Suprapubic skin (tissue), 4 donors: ENCODE measurements around the gene FBXL19.

Experiments used
- POLR2A ChIP-seq, 2 donors: fragments of 450-650 bp; IDR thresholded peaks; one replicate each; pipeline ENCODE4 v1.6.1; 2017; ENCODE audit warnings: antibody characterized with exemption in 2 of 2, mild to moderate bottlenecking in 2 of 2, moderate library complexity in 2 of 2
- POLR2AphosphoS5 ChIP-seq, 3 donors: sonication (generic); formaldehyde crosslinking; IDR thresholded peaks; one replicate each; pipeline ENCODE4 v1.6.1; 2017; ENCODE audit warnings: antibody characterized with exemption in 3 of 3
- TF ChIP-seq, protein P1 (sequence below), 2 donors: fragments of 200-600 bp in 1 of 2; fragments of 450-650 bp in 1 of 2; sonication (generic) in 1 of 2; IDR thresholded peaks; one replicate each; pipeline ENCODE4 v1.5.1; 2016 to 2019; ENCODE audit warnings: antibody characterized with exemption in 2 of 2, mild to moderate bottlenecking in 1 of 2, moderate library complexity in 1 of 2

DNA sequence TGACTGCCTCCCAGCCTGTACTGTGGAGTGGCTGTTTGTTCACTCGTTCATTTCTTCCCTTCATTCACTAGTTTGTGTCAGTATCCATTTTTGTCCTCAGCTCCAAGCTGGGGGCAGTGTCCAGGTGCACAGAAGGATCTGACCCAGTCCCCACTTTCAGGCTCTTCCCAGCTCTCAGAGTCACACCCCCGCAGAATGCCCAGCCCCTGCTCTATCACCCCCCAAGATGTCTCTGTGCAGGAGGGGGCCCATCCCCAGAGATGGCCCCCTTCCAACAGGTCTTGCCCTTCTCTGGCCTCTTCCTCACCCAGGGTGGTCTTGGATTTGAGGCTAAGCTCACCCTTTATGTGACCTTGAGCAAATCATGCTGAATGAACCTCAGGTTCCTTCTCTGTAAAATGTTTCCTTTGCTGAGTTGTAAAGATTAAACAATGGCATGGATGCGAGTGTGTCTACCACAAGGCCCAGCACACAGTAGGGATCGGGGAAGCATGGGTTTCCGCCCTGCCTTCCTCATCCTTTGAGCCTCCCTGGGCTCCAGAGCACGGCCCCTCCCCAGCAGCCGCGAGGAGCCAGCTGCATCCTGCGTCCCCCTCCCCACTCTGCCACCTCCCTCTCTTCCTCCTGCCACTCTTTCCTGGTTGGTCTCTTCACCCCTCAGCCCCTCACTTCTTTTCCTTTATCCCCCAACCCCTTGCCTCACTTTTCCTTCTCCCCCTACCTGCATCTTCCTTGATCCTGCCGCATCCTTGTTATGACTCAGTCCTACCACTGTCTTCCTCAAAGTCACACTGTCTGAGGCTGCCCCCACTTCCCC is 2.8 kb downstream of the FBXL19 start:
- TF ChIP-seq POLR2AphosphoS5 (IDR thresholded peaks at IDR 0.05): no peak
- TF ChIP-seq, protein P1, sequence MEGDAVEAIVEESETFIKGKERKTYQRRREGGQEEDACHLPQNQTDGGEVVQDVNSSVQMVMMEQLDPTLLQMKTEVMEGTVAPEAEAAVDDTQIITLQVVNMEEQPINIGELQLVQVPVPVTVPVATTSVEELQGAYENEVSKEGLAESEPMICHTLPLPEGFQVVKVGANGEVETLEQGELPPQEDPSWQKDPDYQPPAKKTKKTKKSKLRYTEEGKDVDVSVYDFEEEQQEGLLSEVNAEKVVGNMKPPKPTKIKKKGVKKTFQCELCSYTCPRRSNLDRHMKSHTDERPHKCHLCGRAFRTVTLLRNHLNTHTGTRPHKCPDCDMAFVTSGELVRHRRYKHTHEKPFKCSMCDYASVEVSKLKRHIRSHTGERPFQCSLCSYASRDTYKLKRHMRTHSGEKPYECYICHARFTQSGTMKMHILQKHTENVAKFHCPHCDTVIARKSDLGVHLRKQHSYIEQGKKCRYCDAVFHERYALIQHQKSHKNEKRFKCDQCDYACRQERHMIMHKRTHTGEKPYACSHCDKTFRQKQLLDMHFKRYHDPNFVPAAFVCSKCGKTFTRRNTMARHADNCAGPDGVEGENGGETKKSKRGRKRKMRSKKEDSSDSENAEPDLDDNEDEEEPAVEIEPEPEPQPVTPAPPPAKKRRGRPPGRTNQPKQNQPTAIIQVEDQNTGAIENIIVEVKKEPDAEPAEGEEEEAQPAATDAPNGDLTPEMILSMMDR (IDR thresholded peaks at IDR 0.05): no peak
- TF ChIP-seq POLR2A (IDR thresholded peaks at IDR 0.05): no peak
